Measurements from ENCODE around the gene FCRL4.

FCRL4 gene

DNA sequence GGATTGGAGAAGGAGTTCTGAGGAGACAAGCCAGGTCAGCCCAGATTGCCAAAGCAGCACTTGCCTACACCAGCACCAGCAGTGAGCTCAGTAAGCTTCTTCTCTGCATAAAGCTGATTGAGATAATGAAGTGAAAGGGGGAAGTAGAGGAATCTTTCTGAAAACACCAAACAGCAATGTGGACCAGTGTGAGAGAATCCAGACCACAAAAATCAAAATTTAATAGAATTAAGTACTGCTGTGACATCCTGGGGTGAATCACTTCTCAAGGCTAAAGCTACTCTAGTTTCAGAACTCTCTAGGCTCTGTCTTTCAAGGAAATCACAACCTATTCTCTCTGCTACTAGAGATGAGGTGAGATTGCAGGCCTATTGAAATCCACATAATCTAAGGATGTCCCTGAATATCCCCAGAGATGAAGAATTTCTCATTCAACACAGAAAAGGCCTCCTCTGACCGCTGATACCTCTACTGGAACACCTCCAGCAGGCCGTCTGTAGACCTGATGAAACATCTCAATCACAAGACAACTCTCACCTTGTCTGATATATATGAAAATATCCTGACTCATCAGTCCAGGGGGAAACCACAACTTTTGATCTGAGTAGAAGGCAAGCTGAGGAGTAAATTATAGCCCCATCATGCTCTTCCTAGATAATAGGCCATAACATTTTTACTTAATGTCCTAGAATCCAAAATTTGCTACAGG is at the start of gene FCRL4:
Gene FCRL4 (minus strand): TSS at position 127 of the 709 bp plus-strand sequence. CDS start 141 bp downstream, outside the sequence.
- Histone ChIP-seq H3K4me1 (ENCODE audit: insufficient read depth, insufficient read length) (no peaks in the 10 kb centered on the region), H3K9ac (ENCODE audit: insufficient read length, low read depth) (no peak within 1 kb of the TSS), H3K4me3 (ENCODE audit: insufficient read length, low read depth) (no peak within 1 kb of the TSS), H3K36me3 (ENCODE audit: insufficient read depth, insufficient read length, low read length) (no peaks in the 10 kb centered on the region), H3K9me3 (ENCODE audit: insufficient read depth, low read length) (no peaks in the 10 kb centered on the region), H3K27me3 (ENCODE audit: insufficient read depth, insufficient read length) (no peaks in the 10 kb centered on the region)
- no peak for DNase-seq (ENCODE audit: low read depth, low spot score)
- TF ChIP-seq ZNF274 (IDR thresholded peaks at IDR 0.05; ENCODE audit: low read depth, low read length) (no peak), SUZ12 (IDR thresholded peaks at IDR 0.05; ENCODE audit: extremely low read depth, insufficient read depth, insufficient read length) (no peak), YY1 (IDR thresholded peaks at IDR 0.05; ENCODE audit: insufficient read depth, insufficient read length) (no peak)

DNA sequence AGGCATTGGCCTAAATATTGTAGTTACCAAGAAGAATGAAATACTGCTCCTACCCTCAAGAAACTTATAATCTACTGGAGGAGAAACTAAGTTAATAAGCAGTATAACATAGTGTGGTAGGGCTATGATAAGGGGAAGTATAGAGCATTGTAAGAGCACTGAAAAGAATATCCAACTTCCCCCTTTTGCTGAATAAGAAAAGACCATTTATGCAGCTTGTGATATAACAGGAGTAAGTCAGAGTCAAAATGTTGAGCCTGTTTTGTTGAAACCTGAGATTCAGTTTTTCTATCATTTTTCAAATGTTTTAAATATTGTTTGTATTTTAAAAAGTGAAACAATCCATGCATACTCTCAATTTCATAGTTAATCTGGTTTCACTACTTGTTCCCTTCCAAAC is 48.3 kb upstream of the FCRL4 start:
- Histone ChIP-seq H3K4me3 (ENCODE audit: insufficient read length, low read depth) (no peak overlapping the region), H3K4me1 (ENCODE audit: insufficient read depth, insufficient read length) (peaks cover under 1% of the 10 kb centered on the region)
- DNase-seq (ENCODE audit: low read depth, low spot score), result no peak

DNA sequence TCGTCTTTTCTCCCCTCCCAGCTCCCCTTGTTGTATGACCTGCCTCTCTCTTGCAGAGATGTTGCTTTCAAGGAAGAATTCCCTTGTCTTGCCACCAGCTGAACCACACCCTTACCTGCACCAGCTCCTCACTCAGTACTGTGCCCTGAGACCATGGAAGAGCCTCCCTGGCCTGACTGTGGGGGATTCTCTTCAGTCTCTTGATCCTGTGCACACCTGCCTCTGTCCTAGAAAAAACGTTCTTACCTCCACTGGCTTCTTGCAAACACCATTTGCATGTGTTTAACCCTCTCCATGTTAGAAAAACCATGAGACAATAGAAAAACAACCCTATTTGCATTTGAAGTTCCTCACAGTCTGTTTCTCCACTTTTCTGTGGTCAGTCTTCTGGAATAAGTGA is 43.3 kb upstream of the FCRL4 start:
- TF ChIP-seq YY1 (IDR thresholded peaks at IDR 0.05; ENCODE audit: insufficient read depth, insufficient read length), result no peak
- no peak for TF ChIP-seq SUZ12 (IDR thresholded peaks at IDR 0.05; ENCODE audit: extremely low read depth, insufficient read depth, insufficient read length)
- TF ChIP-seq ZNF274 (IDR thresholded peaks at IDR 0.05; ENCODE audit: low read depth, low read length), result no peak
- DNase-seq (ENCODE audit: low read depth, low spot score), result peak; percentile 25
- no peaks in the 10 kb centered on the region for H3K27me3 ChIP-seq (ENCODE audit: insufficient read depth, insufficient read length)

More for the DNA sequence above, 48.3 kb upstream of the FCRL4 start:
- Histone ChIP-seq H3K9me3 (ENCODE audit: insufficient read depth, low read length) (no peaks in the 10 kb centered on the region), H3K36me3 (ENCODE audit: insufficient read depth, insufficient read length, low read length) (no peaks in the 10 kb centered on the region), H3K27me3 (ENCODE audit: insufficient read depth, insufficient read length) (no peaks in the 10 kb centered on the region), H3K9ac (ENCODE audit: insufficient read length, low read depth) (no peak overlapping the region)
- no peak for TF ChIP-seq ZNF274 (IDR thresholded peaks at IDR 0.05; ENCODE audit: low read depth, low read length)
- no peak for TF ChIP-seq SUZ12 (IDR thresholded peaks at IDR 0.05; ENCODE audit: extremely low read depth, insufficient read depth, insufficient read length)
- TF ChIP-seq YY1 (IDR thresholded peaks at IDR 0.05; ENCODE audit: insufficient read depth, insufficient read length), result no peak

DNA sequence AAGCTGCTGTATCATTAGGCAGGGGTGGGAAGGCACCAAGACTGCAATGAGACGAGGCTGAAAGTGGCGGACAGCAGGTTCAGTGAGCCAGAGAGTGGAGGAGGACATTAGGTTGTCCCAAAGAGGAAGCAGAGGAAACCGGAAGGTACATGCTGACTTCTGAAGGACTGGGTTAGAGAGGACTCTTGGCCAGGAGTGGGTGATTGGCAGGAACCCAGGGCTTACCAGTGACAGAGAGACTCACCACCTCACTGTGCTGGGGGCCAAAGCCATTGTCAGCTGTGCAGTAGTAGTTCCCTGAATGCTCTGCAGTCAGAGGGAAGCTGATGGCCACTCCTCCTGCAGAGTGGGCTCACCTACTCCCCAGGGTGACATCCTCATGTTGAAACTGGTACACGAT is 41.9 kb upstream of the FCRL4 start:
- Histone ChIP-seq H3K36me3 (ENCODE audit: insufficient read depth, insufficient read length, low read length) (no peaks in the 10 kb centered on the region), H3K9me3 (ENCODE audit: insufficient read depth, low read length) (no peaks in the 10 kb centered on the region), H3K4me3 (ENCODE audit: insufficient read length, low read depth) (no peak overlapping the region), H3K4me1 (ENCODE audit: insufficient read depth, insufficient read length) (peaks cover 8% of the 10 kb centered on the region), H3K9ac (ENCODE audit: insufficient read length, low read depth) (no peak overlapping the region), H3K27me3 (ENCODE audit: insufficient read depth, insufficient read length) (no peaks in the 10 kb centered on the region)
- TF ChIP-seq SUZ12 (IDR thresholded peaks at IDR 0.05; ENCODE audit: extremely low read depth, insufficient read depth, insufficient read length) (no peak), ZNF274 (IDR thresholded peaks at IDR 0.05; ENCODE audit: low read depth, low read length) (no peak), YY1 (IDR thresholded peaks at IDR 0.05; ENCODE audit: insufficient read depth, insufficient read length) (no peak)
- DNase-seq (ENCODE audit: low read depth, low spot score), result no peak

More for the DNA sequence above, 43.3 kb upstream of the FCRL4 start:
- Histone ChIP-seq H3K9ac (ENCODE audit: insufficient read length, low read depth) (no peak overlapping the region), H3K9me3 (ENCODE audit: insufficient read depth, low read length) (no peaks in the 10 kb centered on the region), H3K4me1 (ENCODE audit: insufficient read depth, insufficient read length) (peaks cover 8% of the 10 kb centered on the region), H3K36me3 (ENCODE audit: insufficient read depth, insufficient read length, low read length) (no peaks in the 10 kb centered on the region), H3K4me3 (ENCODE audit: insufficient read length, low read depth) (no peak overlapping the region)

DNA sequence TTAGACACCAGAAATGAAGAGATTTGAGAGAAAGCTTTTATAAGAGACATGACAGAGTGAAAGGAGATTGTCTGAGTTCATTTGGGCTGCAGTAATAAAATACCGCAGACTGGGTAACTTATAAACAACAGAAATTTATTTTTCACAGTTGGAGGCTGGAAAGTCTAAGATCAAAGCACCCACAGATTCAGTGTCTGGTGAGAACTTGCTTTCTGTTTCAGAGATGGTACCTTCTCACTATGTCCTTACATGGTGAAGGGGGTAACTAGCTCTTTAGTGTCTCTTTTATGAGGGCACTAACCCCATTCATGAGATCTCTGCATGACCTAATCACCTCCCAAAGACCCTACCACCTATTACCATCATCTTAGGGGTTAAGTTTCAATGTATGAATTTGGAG is 30.9 kb upstream of the FCRL4 start:
- Histone ChIP-seq H3K9me3 (ENCODE audit: insufficient read depth, low read length) (no peaks in the 10 kb centered on the region), H3K4me3 (ENCODE audit: insufficient read length, low read depth) (no peak overlapping the region), H3K9ac (ENCODE audit: insufficient read length, low read depth) (no peak overlapping the region), H3K27me3 (ENCODE audit: insufficient read depth, insufficient read length) (no peaks in the 10 kb centered on the region), H3K36me3 (ENCODE audit: insufficient read depth, insufficient read length, low read length) (no peaks in the 10 kb centered on the region), H3K4me1 (ENCODE audit: insufficient read depth, insufficient read length) (no peaks in the 10 kb centered on the region)
- TF ChIP-seq YY1 (IDR thresholded peaks at IDR 0.05; ENCODE audit: insufficient read depth, insufficient read length) (no peak), ZNF274 (IDR thresholded peaks at IDR 0.05; ENCODE audit: low read depth, low read length) (no peak), SUZ12 (IDR thresholded peaks at IDR 0.05; ENCODE audit: extremely low read depth, insufficient read depth, insufficient read length) (no peak)
- DNase-seq (ENCODE audit: low read depth, low spot score), result no peak

DNA sequence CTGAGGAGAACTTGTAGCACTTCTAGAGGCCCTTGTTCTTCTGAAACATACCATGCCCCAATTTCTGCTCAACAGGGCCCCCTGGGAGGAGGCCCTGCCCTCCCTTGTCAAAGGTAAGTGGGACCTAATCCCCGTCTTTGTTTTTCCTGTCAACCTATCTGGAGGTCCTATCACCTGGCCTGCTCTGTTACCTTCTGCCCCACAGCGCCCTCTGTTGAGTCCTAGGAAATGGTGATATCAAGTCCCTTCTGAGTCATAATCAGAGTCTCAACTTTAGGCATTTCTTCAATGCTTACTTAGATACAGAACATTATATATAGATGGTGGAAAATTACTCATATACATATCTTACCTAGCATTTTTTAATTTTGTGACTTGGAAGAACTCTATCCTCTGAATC is 28.2 kb upstream of the FCRL4 start:
- TF ChIP-seq ZNF274 (IDR thresholded peaks at IDR 0.05; ENCODE audit: low read depth, low read length), result no peak
- TF ChIP-seq YY1 (IDR thresholded peaks at IDR 0.05; ENCODE audit: insufficient read depth, insufficient read length), result no peak
- TF ChIP-seq SUZ12 (IDR thresholded peaks at IDR 0.05; ENCODE audit: extremely low read depth, insufficient read depth, insufficient read length), result no peak
- Histone ChIP-seq H3K9ac (ENCODE audit: insufficient read length, low read depth) (no peak overlapping the region), H3K4me1 (ENCODE audit: insufficient read depth, insufficient read length) (no peaks in the 10 kb centered on the region), H3K36me3 (ENCODE audit: insufficient read depth, insufficient read length, low read length) (no peaks in the 10 kb centered on the region), H3K27me3 (ENCODE audit: insufficient read depth, insufficient read length) (no peaks in the 10 kb centered on the region), H3K4me3 (ENCODE audit: insufficient read length, low read depth) (no peak overlapping the region), H3K9me3 (ENCODE audit: insufficient read depth, low read length) (no peaks in the 10 kb centered on the region)
- peak; percentile 52 for DNase-seq (ENCODE audit: low read depth, low spot score)

DNA sequence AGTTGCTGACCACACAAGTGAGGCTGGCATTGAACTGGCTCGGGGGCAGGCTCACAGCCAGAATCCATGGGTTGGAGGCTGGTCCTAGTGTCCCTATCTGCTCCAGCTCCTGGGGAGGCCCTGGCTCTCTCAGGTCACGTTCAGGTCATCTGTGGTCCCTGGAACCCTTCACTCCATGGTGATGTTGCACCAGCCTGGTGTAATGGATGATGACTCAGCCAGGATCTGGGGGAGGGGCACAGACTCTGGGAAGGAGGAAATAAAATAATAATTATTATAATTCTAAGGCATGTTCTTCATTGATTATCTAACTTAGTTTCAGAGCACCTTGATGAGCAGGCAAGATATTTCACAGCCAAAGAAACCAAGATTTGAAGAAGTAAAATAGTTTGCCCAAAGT is 26.6 kb upstream of the FCRL4 start:
- Histone ChIP-seq H3K27me3 (ENCODE audit: insufficient read depth, insufficient read length) (no peaks in the 10 kb centered on the region), H3K4me1 (ENCODE audit: insufficient read depth, insufficient read length) (no peaks in the 10 kb centered on the region), H3K36me3 (ENCODE audit: insufficient read depth, insufficient read length, low read length) (no peaks in the 10 kb centered on the region), H3K9me3 (ENCODE audit: insufficient read depth, low read length) (no peaks in the 10 kb centered on the region), H3K4me3 (ENCODE audit: insufficient read length, low read depth) (no peak overlapping the region), H3K9ac (ENCODE audit: insufficient read length, low read depth) (no peak overlapping the region)
- TF ChIP-seq ZNF274 (IDR thresholded peaks at IDR 0.05; ENCODE audit: low read depth, low read length), result no peak
- TF ChIP-seq YY1 (IDR thresholded peaks at IDR 0.05; ENCODE audit: insufficient read depth, insufficient read length), result no peak
- TF ChIP-seq SUZ12 (IDR thresholded peaks at IDR 0.05; ENCODE audit: extremely low read depth, insufficient read depth, insufficient read length), result no peak
- DNase-seq (ENCODE audit: low read depth, low spot score), result no peak
